Glutamatergic neuron (in vitro differentiated cells): ENCODE measurements around the gene GSTO1. TPM values are rescaled to one million over a fixed set of nuclear protein-coding genes. Genes with fewer than 3 reads are reported as not detected.

Experiments used
- DNase-seq: peaks from one replicate; pipeline ENCODE4 v3.0.0; 2022
- H3K27ac Mint-ChIP-seq: one replicate; pipeline ENCODE4 v1.8.0; 2020; ENCODE audit warnings: mild to moderate bottlenecking, mixed read lengths, inconsistent platforms; ENCODE audit not compliant: unreplicated experiment
- H3K27me3 Mint-ChIP-seq: one replicate; pipeline ENCODE4 v1.8.0; 2020; ENCODE audit warnings: mild to moderate bottlenecking, moderate library complexity, mixed read lengths, inconsistent platforms; ENCODE audit not compliant: unreplicated experiment
- H3K36me3 Mint-ChIP-seq: one replicate; pipeline ENCODE4 v1.8.0; 2020; ENCODE audit warnings: mild to moderate bottlenecking, mixed read lengths, inconsistent platforms; ENCODE audit not compliant: unreplicated experiment
- H3K4me1 Mint-ChIP-seq: one replicate; pipeline ENCODE4 v1.8.0; 2020; ENCODE audit warnings: mild to moderate bottlenecking, low read depth, mixed read lengths, inconsistent platforms; ENCODE audit not compliant: unreplicated experiment
- H3K4me3 Mint-ChIP-seq: one replicate; pipeline ENCODE4 v1.8.0; 2020; ENCODE audit warnings: mild to moderate bottlenecking, mixed read lengths, inconsistent platforms; ENCODE audit not compliant: unreplicated experiment
- H3K9me3 Mint-ChIP-seq: one replicate; pipeline ENCODE4 v1.8.0; 2020; ENCODE audit warnings: mild to moderate bottlenecking, moderate library complexity, mixed read lengths, inconsistent platforms; ENCODE audit not compliant: unreplicated experiment
- microRNA-seq: library from miRNA; unstranded; fragments of <30 nt; microRNA quantifications from one replicate; pipeline ENCODE4, GENCODE V29; 2020; ENCODE audit not compliant: unreplicated experiment
- total RNA-seq: library from RNA; stranded (reverse); fragmentation: NEBNext Ultra II Directional; extraction: Animal tissue kit (Norgen Biotek cat#: 25700); gene quantifications from one replicate; pipeline ENCODE4 v1.2.1, GENCODE V29; 2021; ENCODE audit not compliant: unreplicated experiment
- TF ChIP-seq, protein P1 (sequence below): fragments of 200-600 bp; sonication (generic); IDR thresholded peaks from one replicate; pipeline ENCODE4 v1.5.0; 2021; ENCODE audit not compliant: partially characterized antibody, unreplicated experiment

Gene GSTO1
- total RNA-seq, 1 donor from 2014 or later = 26.8 TPM

DNA sequence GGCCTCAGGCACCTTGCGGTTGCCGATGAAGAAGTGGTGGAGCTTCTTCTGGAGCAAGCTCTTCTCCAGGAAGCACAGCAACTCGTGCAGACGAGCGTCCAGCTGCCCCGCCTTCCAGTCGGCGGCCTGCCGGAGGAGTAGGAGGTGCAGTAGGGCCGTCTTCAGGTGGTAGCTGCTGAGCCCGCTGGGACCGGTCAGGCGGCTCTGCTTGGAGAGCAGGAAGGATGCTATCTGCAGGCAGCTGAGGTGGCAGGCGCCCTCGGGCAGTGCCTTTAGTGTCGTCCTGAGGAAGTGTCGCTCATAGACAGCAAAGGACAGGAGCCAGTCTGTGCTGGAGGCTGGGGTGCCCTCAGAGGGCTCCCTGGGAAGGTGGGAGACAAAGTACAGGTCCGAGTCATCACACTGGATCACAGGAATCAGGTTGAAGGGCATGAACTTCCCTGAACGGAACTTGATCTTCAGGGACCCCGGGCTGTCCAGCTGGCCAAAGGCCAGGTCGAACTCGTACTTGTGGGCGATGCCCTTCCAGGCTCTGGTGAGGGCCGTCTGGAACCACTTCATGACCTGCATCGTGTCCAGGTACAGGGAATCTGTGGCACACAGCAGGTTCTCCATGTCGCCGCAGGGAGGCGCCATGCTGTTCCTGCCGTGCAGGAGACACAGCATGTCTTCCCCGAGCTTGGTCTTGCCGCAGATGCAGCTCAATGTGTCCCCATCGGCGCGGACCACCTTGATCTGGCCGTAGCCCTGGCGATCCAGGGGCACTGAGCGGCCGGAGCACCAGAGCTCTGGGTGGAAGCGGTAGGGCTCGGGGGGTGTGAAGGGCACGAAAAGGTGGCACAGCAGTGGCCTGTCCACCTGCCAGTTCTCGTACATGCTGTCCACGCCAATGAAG, 60.1 kb downstream of the GSTO1 start:
- Mint-ChIP-seq H3K4me3 (no peak overlapping the region), H3K27me3 (peaks cover 1% of the 10 kb centered on the region), H3K9me3 (peaks cover 9% of the 10 kb centered on the region), H3K4me1 (peaks cover 23% of the 10 kb centered on the region), H3K27ac (no peak overlapping the region), H3K36me3 (peaks cover 5% of the 10 kb centered on the region)
- TF ChIP-seq, protein P1, sequence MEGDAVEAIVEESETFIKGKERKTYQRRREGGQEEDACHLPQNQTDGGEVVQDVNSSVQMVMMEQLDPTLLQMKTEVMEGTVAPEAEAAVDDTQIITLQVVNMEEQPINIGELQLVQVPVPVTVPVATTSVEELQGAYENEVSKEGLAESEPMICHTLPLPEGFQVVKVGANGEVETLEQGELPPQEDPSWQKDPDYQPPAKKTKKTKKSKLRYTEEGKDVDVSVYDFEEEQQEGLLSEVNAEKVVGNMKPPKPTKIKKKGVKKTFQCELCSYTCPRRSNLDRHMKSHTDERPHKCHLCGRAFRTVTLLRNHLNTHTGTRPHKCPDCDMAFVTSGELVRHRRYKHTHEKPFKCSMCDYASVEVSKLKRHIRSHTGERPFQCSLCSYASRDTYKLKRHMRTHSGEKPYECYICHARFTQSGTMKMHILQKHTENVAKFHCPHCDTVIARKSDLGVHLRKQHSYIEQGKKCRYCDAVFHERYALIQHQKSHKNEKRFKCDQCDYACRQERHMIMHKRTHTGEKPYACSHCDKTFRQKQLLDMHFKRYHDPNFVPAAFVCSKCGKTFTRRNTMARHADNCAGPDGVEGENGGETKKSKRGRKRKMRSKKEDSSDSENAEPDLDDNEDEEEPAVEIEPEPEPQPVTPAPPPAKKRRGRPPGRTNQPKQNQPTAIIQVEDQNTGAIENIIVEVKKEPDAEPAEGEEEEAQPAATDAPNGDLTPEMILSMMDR = no peak
- no peak for DNase-seq

DNA sequence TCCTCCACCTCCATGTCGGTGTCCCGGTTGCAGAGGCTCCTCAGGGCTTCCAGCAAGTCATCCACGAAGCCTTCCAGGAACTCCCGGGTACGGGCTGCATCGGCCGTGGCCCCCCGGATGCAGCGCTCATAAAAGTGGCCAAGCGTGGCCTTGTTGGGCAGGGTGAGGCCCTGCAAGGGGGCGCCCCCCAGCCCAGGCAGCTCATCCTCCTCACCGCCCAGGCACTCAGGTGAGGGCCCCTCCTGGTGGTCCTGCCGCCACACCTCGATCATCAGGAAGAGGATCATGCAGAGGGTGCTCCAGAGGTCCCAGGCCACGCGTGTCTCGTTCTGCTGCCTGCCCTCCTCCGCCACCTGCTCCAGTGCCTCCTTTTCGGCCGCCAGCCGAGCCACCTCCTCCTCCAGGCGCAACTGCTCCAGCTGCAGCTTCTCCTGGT, 60.8 kb downstream of the GSTO1 start:
- Mint-ChIP-seq H3K9me3 (peaks cover 12% of the 10 kb centered on the region), H3K4me1 (peaks cover 28% of the 10 kb centered on the region), H3K27me3 (peaks cover 3% of the 10 kb centered on the region), H3K36me3 (peaks cover 5% of the 10 kb centered on the region), H3K27ac (no peak overlapping the region), H3K4me3 (no peak overlapping the region)
- TF ChIP-seq, protein P1 = no peak
- DNase-seq = no peak

DNA sequence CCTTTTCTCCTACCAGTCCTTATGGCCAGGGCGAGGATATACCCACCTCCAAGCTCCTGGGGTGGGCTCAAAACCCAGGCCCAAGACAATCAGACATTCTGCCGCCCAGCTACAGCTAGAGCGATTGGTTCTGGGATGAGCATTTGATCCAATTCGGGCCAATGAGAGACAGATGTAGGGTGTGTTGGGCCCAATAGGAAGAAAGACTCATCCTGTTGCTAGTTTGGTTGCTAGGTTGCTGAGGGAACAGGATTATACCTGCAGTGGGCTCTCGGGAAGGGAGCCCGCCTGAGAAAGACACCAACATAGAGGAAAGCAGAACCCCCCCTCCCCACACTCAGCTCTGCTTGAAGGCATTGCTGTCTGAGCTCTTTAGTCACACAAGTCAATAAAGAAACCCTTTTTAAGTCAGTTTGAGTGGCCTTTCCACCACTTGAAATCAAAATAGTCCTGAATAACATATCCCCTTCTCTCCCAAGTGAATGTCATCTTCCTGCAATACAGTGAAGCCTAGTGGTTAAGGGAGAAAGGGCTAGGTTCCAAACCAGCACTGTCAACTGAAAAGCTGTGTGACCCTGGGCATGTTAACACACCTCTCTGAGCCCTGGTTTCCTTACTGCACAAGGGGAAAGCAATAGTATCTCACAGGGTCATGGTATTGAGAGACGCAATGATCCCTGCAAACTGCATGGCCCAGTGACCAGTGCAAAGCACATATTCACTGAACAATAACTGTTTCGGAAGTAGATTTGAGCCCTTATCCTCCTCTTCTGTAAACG, 61.8 kb downstream of the GSTO1 start:
- Mint-ChIP-seq H3K27ac (no peak overlapping the region), H3K4me3 (no peak overlapping the region), H3K27me3 (peaks cover 5% of the 10 kb centered on the region), H3K4me1 (peaks cover 30% of the 10 kb centered on the region), H3K9me3 (peaks cover 13% of the 10 kb centered on the region), H3K36me3 (peaks cover 5% of the 10 kb centered on the region)
- TF ChIP-seq, protein P1 = no peak
- no peak for DNase-seq

Small RNA genes lying within 50 kb of the gene (microRNA-seq; reads per million reads assigned to microRNA genes)
- not detected for gene MIR4482
- gene MIR609 = not detected

Other genes starting within 250 kb of the GSTO1 start
- gene COL17A1, start 169.0 kb upstream of the GSTO1 start, total RNA-seq = not detected
- 4.7 TPM for gene SFR1, start 132.7 kb upstream of the GSTO1 start, total RNA-seq
- gene CFAP43, start 22.5 kb upstream of the GSTO1 start, total RNA-seq = 0.44 TPM
- 2.0 TPM for gene GSTO2, start 14.3 kb downstream of the GSTO1 start, total RNA-seq
- gene ITPRIP, start 83.6 kb downstream of the GSTO1 start, total RNA-seq = 19.8 TPM
- 2.2 TPM for gene CFAP58, start 98.9 kb downstream of the GSTO1 start, total RNA-seq